HG03159 (cell line): Measurements from ENCODE around the gene TCEANC2.

Experiments used
- ATAC-seq: cut with Tn5 transposase; IDR thresholded peaks from one replicate; pipeline ENCODE4 v1.9.1; 2021; ENCODE audit warnings: mild to moderate bottlenecking, moderate library complexity; ENCODE audit not compliant: unreplicated experiment

The TCEANC2 gene

DNA sequence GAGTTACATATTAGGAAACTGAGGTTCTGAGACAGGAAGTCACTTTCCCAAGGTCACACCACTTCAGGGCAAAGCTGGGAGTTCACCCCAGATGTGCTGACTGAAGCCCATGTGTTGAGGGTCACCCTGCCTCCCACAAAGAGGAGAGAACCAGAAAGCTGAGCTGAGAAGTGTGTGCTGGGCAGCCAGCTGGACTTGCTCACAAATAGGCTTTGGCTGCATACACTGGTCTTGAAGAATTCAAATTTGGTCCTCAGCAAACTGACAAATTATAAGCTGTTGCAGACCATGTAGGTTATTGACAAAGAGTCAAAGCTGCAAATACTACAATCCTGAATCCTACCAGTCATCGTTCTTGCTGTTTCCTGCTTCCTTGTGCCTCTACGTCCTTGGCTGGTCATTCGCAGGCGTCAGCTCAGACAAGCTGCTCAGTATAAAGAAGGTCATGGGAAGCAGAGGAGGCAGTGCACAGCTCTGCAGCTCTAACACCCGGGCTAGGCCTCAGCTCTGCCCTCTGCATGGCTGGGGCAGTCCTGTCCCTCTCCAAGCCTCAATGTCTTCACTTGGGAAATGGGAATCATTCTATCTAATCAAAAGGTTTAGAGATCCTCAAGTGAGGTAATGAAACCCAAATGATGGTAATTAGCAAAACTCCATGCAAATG is 59.4 kb downstream of the TCEANC2 start:
- no peak for ATAC-seq

GRCh38 chr1:54114001-54114400 is 60.6 kb downstream of the TCEANC2 start:
- ATAC-seq = no peak

DNA sequence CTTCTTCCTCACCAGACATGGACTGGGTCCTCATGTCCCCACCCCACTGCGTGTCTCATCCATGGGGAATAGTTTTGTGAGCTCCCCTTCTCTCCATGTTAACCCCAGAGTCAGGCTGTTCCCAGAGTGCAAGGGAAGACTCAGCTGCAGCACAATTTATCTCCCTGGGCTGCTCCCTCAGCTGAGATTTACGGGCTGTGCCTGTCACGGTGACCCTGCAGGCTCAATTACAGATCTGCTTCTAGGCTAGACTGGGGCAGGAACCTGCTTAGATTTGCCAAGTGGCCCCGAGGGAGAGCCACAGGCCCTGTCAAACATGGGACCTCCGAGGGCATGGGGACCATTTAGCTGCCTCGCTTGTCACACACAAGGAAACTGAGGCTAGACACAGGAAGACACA is 61.5 kb downstream of the TCEANC2 start:
- no peak for ATAC-seq

DNA sequence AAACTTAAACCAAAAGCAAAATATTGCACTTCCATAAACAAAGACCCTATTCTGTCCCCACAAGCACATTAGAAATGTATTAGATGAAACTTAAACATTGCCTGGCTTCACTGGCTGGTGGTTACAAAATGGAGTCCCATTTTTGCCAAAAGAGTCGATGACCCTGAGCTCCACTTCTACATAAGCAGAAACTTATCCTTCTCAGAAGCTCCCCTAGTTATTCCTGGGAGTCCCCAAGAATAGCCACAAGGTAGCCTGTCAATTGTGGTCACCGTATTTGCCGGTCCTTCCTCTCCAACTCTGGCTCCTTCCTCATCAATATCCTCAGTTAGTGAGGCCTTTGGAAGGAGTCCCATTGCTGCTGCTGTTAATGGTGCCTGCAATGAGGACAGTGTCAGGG is 62.1 kb downstream of the TCEANC2 start:
- ATAC-seq = no peak

- ATAC-seq = no peak
Measured at GRCh38 chr1:54117815-54118563, 64.6 kb downstream of the TCEANC2 start.

DNA sequence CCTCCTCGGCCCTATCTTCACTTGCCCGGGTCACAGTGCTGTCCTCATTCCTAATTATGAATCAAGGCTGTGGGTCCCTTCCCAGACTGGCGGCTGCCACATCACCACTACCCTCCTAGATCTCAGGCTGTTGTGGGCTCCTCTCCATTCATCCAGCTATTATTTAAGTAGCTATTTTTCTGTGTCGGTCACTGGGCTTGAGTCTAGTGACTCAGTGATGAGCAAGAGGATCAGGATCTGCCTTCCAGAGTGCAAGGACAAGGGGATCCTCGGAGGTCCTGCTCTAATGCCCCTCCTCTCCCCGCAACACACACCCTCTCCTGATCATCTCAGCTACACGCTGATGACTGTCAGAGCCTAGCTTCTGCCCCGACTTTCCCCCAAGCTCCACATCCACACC is 65.3 kb downstream of the TCEANC2 start:
- ATAC-seq = no peak

- no peak for ATAC-seq
Measured at GRCh38 chr1:54120018-54120697, 66.8 kb downstream of the TCEANC2 start.

GRCh38 chr1:54120698-54121481 is 67.5 kb downstream of the TCEANC2 start:
- ATAC-seq = no peak

GRCh38 chr1:54121482-54122134 is 68.2 kb downstream of the TCEANC2 start:
- ATAC-seq = no peak

GRCh38 chr1:54122135-54122751 is 68.8 kb downstream of the TCEANC2 start:
- ATAC-seq = no peak

DNA sequence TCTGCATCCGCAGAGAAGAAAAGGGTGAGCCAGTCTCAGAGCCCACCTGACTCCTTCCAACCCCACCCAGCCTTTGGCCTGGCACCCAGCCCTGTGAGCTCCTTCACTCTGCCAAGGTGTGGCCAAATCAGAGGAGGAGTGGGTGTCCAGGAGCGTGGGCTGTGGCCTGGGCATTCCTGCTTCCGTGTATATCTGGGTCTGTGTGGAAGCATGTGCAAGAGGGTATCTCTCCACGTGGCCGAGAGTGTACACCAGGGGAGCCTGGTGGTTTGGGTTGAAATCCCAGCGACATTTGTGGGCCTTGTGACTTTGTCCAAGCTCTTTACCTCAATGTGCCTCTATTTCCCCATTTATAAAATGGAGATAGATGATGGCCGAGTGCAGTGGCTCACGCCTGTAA is 69.6 kb downstream of the TCEANC2 start:
- no peak for ATAC-seq

DNA sequence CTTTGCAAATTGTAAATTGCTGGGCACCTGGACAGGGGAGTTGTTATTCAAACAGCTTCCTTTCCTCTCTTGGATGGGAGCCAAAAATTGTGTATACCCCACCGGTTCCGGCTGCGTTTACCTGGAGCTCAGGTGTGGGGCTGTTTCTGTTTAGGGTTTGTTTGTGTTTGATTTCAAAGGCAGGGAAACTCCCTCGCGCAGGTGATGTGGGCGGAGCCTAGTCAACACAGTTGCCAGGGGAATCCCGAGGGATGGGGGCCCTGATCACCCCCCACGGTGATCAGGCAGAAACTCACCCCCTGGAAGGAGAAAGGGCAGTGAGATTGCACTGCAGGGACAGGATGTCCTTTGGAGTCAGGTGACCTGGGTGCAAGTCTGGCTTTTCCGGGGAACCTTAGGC is 71.1 kb downstream of the TCEANC2 start:
- ATAC-seq = no peak

GRCh38 chr1:54124906-54125305 is 71.5 kb downstream of the TCEANC2 start:
- ATAC-seq = no peak

- no peak for ATAC-seq
Measured at GRCh38 chr1:54125386-54126070, 72.1 kb downstream of the TCEANC2 start.

DNA sequence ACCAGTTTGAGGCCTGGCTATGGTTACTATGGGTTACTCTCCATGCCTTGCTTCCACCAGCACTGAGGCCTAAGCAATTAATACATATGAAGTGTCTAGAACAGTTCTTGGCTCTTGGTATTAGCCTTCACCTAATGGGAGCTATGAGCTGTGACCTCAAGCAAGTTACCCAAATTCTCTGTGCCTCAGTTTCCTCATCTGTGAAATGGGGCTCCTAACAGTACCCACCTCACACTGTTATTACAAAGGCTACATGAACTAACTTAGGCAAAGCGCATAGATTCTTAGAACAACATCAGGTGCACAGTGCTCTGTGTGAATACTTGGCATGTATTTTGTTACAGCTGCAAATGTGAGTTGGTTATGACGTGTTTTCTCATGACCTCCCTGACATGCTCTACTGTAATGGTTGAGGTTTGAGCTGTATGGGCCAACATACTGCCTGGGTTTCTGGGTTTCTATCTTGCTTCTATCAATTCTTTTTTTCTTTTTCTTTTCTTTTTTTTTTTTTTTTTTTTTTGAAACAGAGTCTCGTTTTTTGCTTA is 72.9 kb downstream of the TCEANC2 start:
- no peak for ATAC-seq

- no peak for ATAC-seq
Measured at GRCh38 chr1:54127594-54128300, 74.3 kb downstream of the TCEANC2 start.

DNA sequence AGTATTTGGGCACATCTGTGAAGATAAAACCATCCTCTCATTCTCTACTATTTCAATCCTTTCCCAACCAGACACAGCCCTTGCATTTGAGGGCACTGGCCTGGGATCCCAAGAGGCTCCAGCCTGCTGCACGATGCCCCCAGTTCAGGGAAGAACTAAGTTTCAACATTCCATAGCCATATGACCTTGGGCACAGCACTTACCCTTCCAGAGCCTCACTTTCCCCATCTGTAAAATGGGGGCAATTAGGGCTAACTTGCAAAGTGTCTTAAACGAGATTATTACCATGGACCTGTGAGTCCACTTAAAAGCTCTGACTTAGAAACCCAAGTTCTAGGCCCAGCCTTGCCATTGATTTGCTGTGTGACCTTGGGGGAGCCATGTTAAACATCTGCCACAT is 76.5 kb downstream of the TCEANC2 start:
- ATAC-seq = no peak

GRCh38 chr1:54131419-54131818 is 78.0 kb downstream of the TCEANC2 start:
- ATAC-seq = no peak

GRCh38 chr1:54132495-54132894 is 79.1 kb downstream of the TCEANC2 start:
- ATAC-seq = no peak
